CD14-positive monocyte (primary cell): ENCODE data around the gene ERG. TPM values are rescaled to one million over a fixed set of nuclear protein-coding genes. Genes with fewer than 3 reads are reported as not detected.
A peak's percentile ranks its signal among the peaks of the same experiment; 100 is the strongest.

ENCODE experiments used
- DNase-seq, 3 donors: peaks; one replicate each; pipeline ENCODE4 v3.0.0-alpha.2; 2011 to 2022
- H2AFZ ChIP-seq: 2 replicates; pipeline ENCODE4 v1.6.0; 2012; ENCODE audit warnings: mild to moderate bottlenecking, low read depth, low read length, inconsistent platforms; ENCODE audit not compliant: insufficient read depth, poor library complexity, severe bottlenecking
- H3K27ac ChIP-seq, 2 donors: 1 replicate in 1 of 2; 2 replicates in 1 of 2; pipeline ENCODE4 v1.5.1; 2012 to 2013; ENCODE audit warnings: low read length in 2 of 2, control low read depth in 1 of 2, inconsistent platforms in 1 of 2, low read depth in 1 of 2, mild to moderate bottlenecking in 1 of 2
- H3K27me3 ChIP-seq, 2 donors: one replicate each; pipeline versions ENCODE4 v1.6.0 to v1.6.1; 2011 to 2013; ENCODE audit warnings: low read length in 2 of 2; ENCODE audit not compliant: control insufficient read depth in 2 of 2, insufficient read depth in 2 of 2
- H3K36me3 ChIP-seq, 2 donors: replicated peaks in 1 of 2; 1 replicate in 1 of 2; 2 replicates in 1 of 2; pipeline versions ENCODE4 v1.5.1 to v1.6.1; 2012 to 2013; ENCODE audit warnings: low read length in 2 of 2, control low read depth in 1 of 2, inconsistent platforms in 1 of 2, mild to moderate bottlenecking in 1 of 2; ENCODE audit not compliant: insufficient read depth in 2 of 2, control insufficient read depth in 1 of 2
- H3K4me1 ChIP-seq, 2 donors: 1 replicate in 1 of 2; 2 replicates in 1 of 2; pipeline versions ENCODE4 v1.5.1 to v1.6.1; 2012 to 2013; ENCODE audit warnings: low read length in 2 of 2, control low read depth in 1 of 2, inconsistent platforms in 1 of 2, mild to moderate bottlenecking in 1 of 2, moderate library complexity in 1 of 2; ENCODE audit not compliant: insufficient read depth in 2 of 2, control insufficient read depth in 1 of 2
- H3K4me2 ChIP-seq: replicated peaks from 2 replicates; pipeline ENCODE3; 2012; ENCODE audit warnings: low read length, moderate library complexity, mild to moderate bottlenecking; ENCODE audit not compliant: poor library complexity, severe bottlenecking; ENCODE audit errors: extremely low read depth
- H3K4me3 ChIP-seq, 3 experiments: fragments of 200-600 bp in 1 of 3; sonication (generic) in 1 of 3; replicated peaks in 1 of 3; 1 replicate in 2 of 3; 2 replicates in 1 of 3; pipeline ENCODE4 v1.5.1; 2011 to 2013; ENCODE audit warnings: low read length in 3 of 3, mild to moderate bottlenecking in 3 of 3, control low read depth in 2 of 3, low read depth in 2 of 3, inconsistent platforms in 1 of 3, moderate library complexity in 1 of 3
- H3K79me2 ChIP-seq: 2 replicates; pipeline ENCODE4 v1.6.0; 2012; ENCODE audit warnings: mild to moderate bottlenecking, control low read depth, inconsistent platforms, low read length, moderate library complexity; ENCODE audit not compliant: insufficient read depth
- H3K9ac ChIP-seq: 2 replicates; pipeline ENCODE4 v1.6.0; 2017; ENCODE audit warnings: low read length, mild to moderate bottlenecking; ENCODE audit not compliant: insufficient read depth, poor library complexity, severe bottlenecking
- H3K9me3 ChIP-seq, 2 donors: replicated peaks in 1 of 2; 1 replicate in 1 of 2; 2 replicates in 1 of 2; pipeline versions ENCODE4 v1.5.1 to v1.6.1; 2012 to 2013; ENCODE audit warnings: low read length in 2 of 2, control low read depth in 1 of 2; ENCODE audit not compliant: control insufficient read depth in 1 of 2, insufficient read depth in 1 of 2
- H4K20me1 ChIP-seq: 2 replicates; pipeline ENCODE4 v1.6.0; 2012; ENCODE audit warnings: mild to moderate bottlenecking, low read length, control low read depth, moderate library complexity; ENCODE audit not compliant: insufficient read depth
- H3K27ac Mint-ChIP-seq, 7 donors: one replicate each; pipeline ENCODE4 v1.8.0; 2020; ENCODE audit warnings: mild to moderate bottlenecking in 7 of 7, mixed read lengths in 7 of 7, moderate library complexity in 6 of 7, inconsistent platforms in 2 of 7
- H3K27me3 Mint-ChIP-seq, 3 donors: one replicate each; pipeline ENCODE4 v1.8.0; 2021 to 2022; ENCODE audit warnings: low read depth in 3 of 3, mild to moderate bottlenecking in 3 of 3, mixed read lengths in 3 of 3, moderate library complexity in 3 of 3, inconsistent platforms in 1 of 3
- H3K36me3 Mint-ChIP-seq, 2 donors: one replicate each; pipeline ENCODE4 v1.8.0; 2020; ENCODE audit warnings: mixed read lengths in 2 of 2, inconsistent platforms in 1 of 2, mild to moderate bottlenecking in 1 of 2
- H3K4me1 Mint-ChIP-seq: one replicate; pipeline ENCODE4 v1.8.0; 2020; ENCODE audit warnings: mild to moderate bottlenecking, mixed read lengths
- H3K4me3 Mint-ChIP-seq, 2 donors: one replicate each; pipeline ENCODE4 v1.8.0; 2020; ENCODE audit warnings: mild to moderate bottlenecking in 2 of 2, mixed read lengths in 2 of 2, moderate library complexity in 1 of 2
- H3K9me3 Mint-ChIP-seq, 7 donors: one replicate each; pipeline ENCODE4 v1.8.0; 2020 to 2022; ENCODE audit warnings: mixed read lengths in 7 of 7, mild to moderate bottlenecking in 6 of 7, moderate library complexity in 6 of 7, inconsistent platforms in 2 of 7
- CTCF ChIP-seq: fragments of 200-600 bp; IDR thresholded peaks from one replicate; pipeline ENCODE4 v1.8.0; 2022; ENCODE audit warnings: antibody characterized with exemption, mild to moderate bottlenecking
- WGBS: methylation state at CpG from one replicate; pipeline ENCODE4 v1.1.5; 2013; ENCODE audit warnings: missing lambda C conversion rate; ENCODE audit not compliant: insufficient coverage; 5-methylcytosine and 5-hydroxymethylcytosine counted together
- intact Hi-C, 2 donors: fragments of 100-400 bp; cut with micrococcal nuclease; formaldehyde crosslinking; loops; one replicate each; pipeline versions ENCODE4 v1.15.0 to v1.15.1; 2023
- polyA plus RNA-seq, 3 donors: library from polyadenylated mRNA; depleted of rRNA in 1 of 3; unstranded in 2 of 3; stranded (reverse) in 1 of 3; fragments of 300-500 nt in 2 of 3; fragments of >200 nt in 1 of 3; fragmentation: Illumina TruSeq in 2 of 3; gene quantifications; 1 replicate in 2 of 3; 2 replicates in 1 of 3; pipeline ENCODE4 v1.2.3, GENCODE V29; 2012 to 2021

Gene ERG
- polyA plus RNA-seq, 3 donors, result 0.16 to 0.22 TPM; not detected in 1

- Histone ChIP-seq H3K79me2 (no peaks in the 10 kb centered on the region), H3K4me1 (peaks cover 25 to 28% of the 10 kb centered on the region in 2 donors), H3K9ac (peak overlapping the region; percentile 5), H3K27me3 (no peaks in the 10 kb centered on the region), H4K20me1 (no peaks in the 10 kb centered on the region), H3K4me3 (peak overlapping the region in 1 of 3 experiments; percentile 31), H3K27ac (peak overlapping the region; percentile 17 to 86), H3K36me3 (no peaks in the 10 kb centered on the region), H3K9me3 (no peaks in the 10 kb centered on the region), H2AFZ (no peak overlapping the region), H3K4me2 (peak overlapping the region; percentile 27)
- H3K4me1 Mint-ChIP-seq, result peaks cover 34% of the 10 kb centered on the region
- WGBS, result 97% methylated on average over 12 of the region's 16 CpGs
- H3K27ac Mint-ChIP-seq, result peak overlapping the region; percentile 79 to 94 (median 88)
- H3K36me3 Mint-ChIP-seq, result peaks cover 0 to 4% of the 10 kb centered on the region in 2 donors
- H3K9me3 Mint-ChIP-seq, result peaks cover 0 to 5% (median 1%) of the 10 kb centered on the region in 7 donors
- peaks cover 5 to 15% (median 6%) of the 10 kb centered on the region in 3 donors for H3K27me3 Mint-ChIP-seq
- no peak for TF ChIP-seq CTCF
- no peak for DNase-seq
- intact Hi-C loops, result loop anchor here (5.0 to 10.0 kb wide), 2 partner anchors 54 to 647 kb away; no protein-coding TSS in a partner anchor
- H3K4me3 Mint-ChIP-seq, result peak overlapping the region in 1 of 2 donors; percentile 47
Measured at GRCh38 chr21:38351176-38351959, 146.9 kb downstream of the ERG start.

- Histone ChIP-seq H3K27ac (peak overlapping the region; percentile 17 to 86), H4K20me1 (no peaks in the 10 kb centered on the region), H3K27me3 (no peaks in the 10 kb centered on the region), H3K9ac (peak overlapping the region; percentile 5), H3K4me1 (peaks cover 25 to 35% of the 10 kb centered on the region in 2 donors), H3K36me3 (no peaks in the 10 kb centered on the region), H3K79me2 (no peaks in the 10 kb centered on the region), H2AFZ (no peak overlapping the region), H3K4me3 (peak overlapping the region in 1 of 3 experiments; percentile 31), H3K4me2 (no peak overlapping the region), H3K9me3 (no peaks in the 10 kb centered on the region)
- peaks cover 0 to 4% of the 10 kb centered on the region in 2 donors for H3K36me3 Mint-ChIP-seq
- intact Hi-C loops, result loop anchor here (5.0 to 10.0 kb wide), 2 partner anchors 53 to 646 kb away; no protein-coding TSS in a partner anchor
- 100% methylated on average over 1 of the region's 3 CpGs for WGBS
- H3K27ac Mint-ChIP-seq, result peak overlapping the region in 6 of 7 donors; percentile 82 to 92 (median 86)
- peaks cover 38% of the 10 kb centered on the region for H3K4me1 Mint-ChIP-seq
- no peak overlapping the region for H3K4me3 Mint-ChIP-seq
- H3K9me3 Mint-ChIP-seq, result peaks cover 0 to 5% (median 3%) of the 10 kb centered on the region in 7 donors
- TF ChIP-seq CTCF, result no peak
- H3K27me3 Mint-ChIP-seq, result peaks cover 6 to 13% (median 6%) of the 10 kb centered on the region in 3 donors
- DNase-seq, result peak; percentile 37 to 55 (median 38)
Measured at GRCh38 chr21:38350684-38351083, 147.6 kb downstream of the ERG start.
